Keratinocyte (primary cell): ENCODE data around the gene SLFN14. TPM values are rescaled to one million over a fixed set of nuclear protein-coding genes. Genes with fewer than 3 reads are reported as not detected.
A peak's percentile ranks its signal among the peaks of the same experiment; 100 is the strongest.
"Not testable (repeated sequence)": the region's sequence is repeated elsewhere in the genome, so short reads cannot be mapped to it uniquely, and the experiment has no call there.

Experiments
- DNase-seq: peaks from one replicate; pipeline ENCODE4 v3.0.0-alpha.2; 2011; ENCODE audit warnings: low read depth, missing footprints, low spot score
- FAIRE-seq: peaks from 2 replicates; lab custom pipeline; 2011; peaks lifted over from hg19 to GRCh38; lab: Jason Lieb, UNC
- H2AFZ ChIP-seq: 2 replicates; pipeline ENCODE4 v1.6.0; 2012; ENCODE audit warnings: low read length, control low read depth, inconsistent platforms; ENCODE audit not compliant: control insufficient read depth
- H3K27ac ChIP-seq: 2 replicates; pipeline ENCODE4 v1.5.1; 2011; ENCODE audit warnings: low read length; ENCODE audit not compliant: control insufficient read depth, insufficient read depth
- H3K27me3 ChIP-seq: 3 replicates; pipeline ENCODE4 v1.6.0; 2011; ENCODE audit warnings: low read length; ENCODE audit not compliant: control insufficient read depth, insufficient read depth; ENCODE audit errors: extremely low read depth
- H3K36me3 ChIP-seq, 2 experiments: 2 replicates in 1 of 2; 3 replicates in 1 of 2; pipeline ENCODE4 v1.5.1; 2011; ENCODE audit warnings: low read length in 2 of 2, mild to moderate bottlenecking in 1 of 2; ENCODE audit not compliant: control insufficient read depth in 2 of 2, insufficient read depth in 2 of 2; ENCODE audit errors: extremely low read depth in 1 of 2
- H3K4me1 ChIP-seq: 3 replicates; pipeline ENCODE4 v1.5.1; 2011; ENCODE audit warnings: low read length; ENCODE audit not compliant: control insufficient read depth, insufficient read depth; ENCODE audit errors: extremely low read depth
- H3K4me2 ChIP-seq: 3 replicates; pipeline ENCODE4 v1.6.0; 2011; ENCODE audit warnings: low read depth, low read length; ENCODE audit not compliant: control insufficient read depth, insufficient read depth; ENCODE audit errors: extremely low read depth
- H3K4me3 ChIP-seq, 3 experiments: fragments of 200-600 bp in 1 of 3; sonication (generic) in 1 of 3; 2 replicates in 2 of 3; 3 replicates in 1 of 3; pipeline ENCODE4 v1.5.1; 2011 to 2016; ENCODE audit warnings: low read length in 3 of 3, mild to moderate bottlenecking in 3 of 3, control low read depth in 2 of 3, inconsistent platforms in 1 of 3, low read depth in 1 of 3, mixed read lengths in 1 of 3, mixed run types in 1 of 3, moderate library complexity in 1 of 3; ENCODE audit not compliant: control insufficient read depth in 2 of 3, insufficient read depth in 2 of 3; ENCODE audit errors: extremely low read depth in 1 of 3
- H3K79me2 ChIP-seq: 2 replicates; pipeline ENCODE4 v1.6.0; 2012; ENCODE audit warnings: low read length; ENCODE audit not compliant: control insufficient read depth, insufficient read depth
- H3K9ac ChIP-seq: 3 replicates; pipeline ENCODE4 v1.6.0; 2011; ENCODE audit warnings: low read length; ENCODE audit not compliant: control insufficient read depth, insufficient read depth; ENCODE audit errors: extremely low read depth
- H3K9me1 ChIP-seq: 3 replicates; pipeline ENCODE4 v1.6.0; 2011; ENCODE audit warnings: low read length; ENCODE audit not compliant: control insufficient read depth, insufficient read depth; ENCODE audit errors: extremely low read depth
- H3K9me3 ChIP-seq: 2 replicates; pipeline ENCODE4 v1.5.1; 2012; ENCODE audit warnings: low read depth, low read length; ENCODE audit not compliant: control insufficient read depth
- H4K20me1 ChIP-seq: 3 replicates; pipeline ENCODE4 v1.6.0; 2011; ENCODE audit warnings: low read length; ENCODE audit not compliant: control insufficient read depth, insufficient read depth; ENCODE audit errors: extremely low read depth
- EZH2 ChIP-seq: IDR thresholded peaks from one replicate; pipeline ENCODE4 v1.6.1; 2012; ENCODE audit warnings: inconsistent platforms, mild to moderate bottlenecking, low read length, moderate library complexity
- dilution Hi-C: fragments of 300-500 bp; cut with MboI; formaldehyde crosslinking; loops from one replicate; pipeline ENCODE4 v1.7.0; 2020; ENCODE audit warnings: low sequenced_read_pairs; ENCODE audit not compliant: extremely low pct_ligation_motif_present
- polyA plus RNA-seq, 5 experiments: library from polyadenylated mRNA; depleted of rRNA in 3 of 5; stranded (reverse) in 3 of 5; stranded (forward) in 1 of 5; unstranded in 1 of 5; fragments of >200 nt; gene quantifications; 1 replicate in 1 of 5; 2 replicates in 3 of 5; 3 replicates in 1 of 5; pipeline versions ENCODE4 v1.2.1 to v1.2.3, GENCODE V29; 2011 to 2012; ENCODE audit warnings: missing spikeins in 2 of 5, low read depth in 1 of 5, low replicate concordance in 1 of 5
- TF ChIP-seq, protein P1 (sequence below), 3 experiments: IDR thresholded peaks in 1 of 3; conservative IDR thresholded peaks in 1 of 3; optimal IDR thresholded peaks in 1 of 3; 2 replicates in 2 of 3; 3 replicates in 1 of 3; pipeline versions ENCODE3 to v1.5.1; 2011; ENCODE audit warnings: low read length in 3 of 3, mild to moderate bottlenecking in 3 of 3, moderate library complexity in 2 of 3, control low read depth in 1 of 3, inconsistent platforms in 1 of 3; ENCODE audit not compliant: insufficient read depth in 2 of 3; ENCODE audit errors: extremely low read depth in 1 of 3

The SLFN14 gene
- polyA plus RNA-seq, 1 donor (not counting 4 experiments of a cell fraction or from before 2014, with no cell fraction given) = not detected

DNA sequence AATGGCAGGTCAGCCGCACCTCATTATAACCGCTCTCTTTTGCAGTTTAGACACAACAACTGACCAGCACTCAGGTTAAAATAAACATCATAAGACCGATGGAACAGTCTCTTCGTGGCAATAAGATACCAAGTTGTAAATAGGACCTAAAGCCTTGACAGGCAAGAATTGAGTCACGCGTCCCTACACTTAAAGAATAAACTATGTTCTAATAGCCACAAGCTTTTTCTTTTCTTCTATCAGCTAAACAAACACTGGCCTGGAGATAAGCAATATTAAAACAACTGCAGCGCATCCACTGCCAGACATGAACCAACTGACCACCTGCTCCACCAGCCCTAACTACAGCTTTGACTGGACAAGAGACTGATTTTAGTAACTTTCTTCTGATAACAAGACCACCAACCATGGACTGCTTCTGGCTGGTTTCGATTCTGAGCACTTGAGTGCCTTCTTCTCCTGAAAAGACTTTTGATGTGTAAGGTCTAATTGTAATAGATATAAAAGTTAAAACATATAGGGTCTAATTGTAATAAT, 40.6 kb downstream of the SLFN14 start:
- no peaks in the 10 kb centered on the region for H3K9me1 ChIP-seq
- H3K4me3 ChIP-seq = no peak overlapping the region
- TF ChIP-seq, protein P1, sequence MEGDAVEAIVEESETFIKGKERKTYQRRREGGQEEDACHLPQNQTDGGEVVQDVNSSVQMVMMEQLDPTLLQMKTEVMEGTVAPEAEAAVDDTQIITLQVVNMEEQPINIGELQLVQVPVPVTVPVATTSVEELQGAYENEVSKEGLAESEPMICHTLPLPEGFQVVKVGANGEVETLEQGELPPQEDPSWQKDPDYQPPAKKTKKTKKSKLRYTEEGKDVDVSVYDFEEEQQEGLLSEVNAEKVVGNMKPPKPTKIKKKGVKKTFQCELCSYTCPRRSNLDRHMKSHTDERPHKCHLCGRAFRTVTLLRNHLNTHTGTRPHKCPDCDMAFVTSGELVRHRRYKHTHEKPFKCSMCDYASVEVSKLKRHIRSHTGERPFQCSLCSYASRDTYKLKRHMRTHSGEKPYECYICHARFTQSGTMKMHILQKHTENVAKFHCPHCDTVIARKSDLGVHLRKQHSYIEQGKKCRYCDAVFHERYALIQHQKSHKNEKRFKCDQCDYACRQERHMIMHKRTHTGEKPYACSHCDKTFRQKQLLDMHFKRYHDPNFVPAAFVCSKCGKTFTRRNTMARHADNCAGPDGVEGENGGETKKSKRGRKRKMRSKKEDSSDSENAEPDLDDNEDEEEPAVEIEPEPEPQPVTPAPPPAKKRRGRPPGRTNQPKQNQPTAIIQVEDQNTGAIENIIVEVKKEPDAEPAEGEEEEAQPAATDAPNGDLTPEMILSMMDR (optimal IDR thresholded peaks at IDR 0.05 in 1 of 3, IDR thresholded peaks at IDR 0.05 in 1 of 3, conservative IDR thresholded peaks at IDR 0.05 in 1 of 3; ENCODE audit: extremely low read depth in 1 of 3, insufficient read depth in 2 of 3, low read length in 3 of 3) = no peak
- TF ChIP-seq EZH2 = no peak
- H4K20me1 ChIP-seq = no peaks in the 10 kb centered on the region
- no peak overlapping the region for H2AFZ ChIP-seq
- no peak overlapping the region for H3K9ac ChIP-seq
- no peak overlapping the region for H3K27ac ChIP-seq
- H3K4me1 ChIP-seq = peaks cover 10% of the 10 kb centered on the region
- dilution Hi-C loops = loop anchor here (10.0 kb wide), 1 partner anchor 205 kb away; no protein-coding TSS in a partner anchor
- H3K36me3 ChIP-seq = no peaks in the 10 kb centered on the region
- FAIRE-seq (no peak), DNase-seq (no peak)
- H3K27me3 ChIP-seq = peaks cover 11% of the 10 kb centered on the region
- H3K9me3 ChIP-seq = no peaks in the 10 kb centered on the region
- no peaks in the 10 kb centered on the region for H3K79me2 ChIP-seq
- peak overlapping the region; percentile 13 for H3K4me2 ChIP-seq

DNA sequence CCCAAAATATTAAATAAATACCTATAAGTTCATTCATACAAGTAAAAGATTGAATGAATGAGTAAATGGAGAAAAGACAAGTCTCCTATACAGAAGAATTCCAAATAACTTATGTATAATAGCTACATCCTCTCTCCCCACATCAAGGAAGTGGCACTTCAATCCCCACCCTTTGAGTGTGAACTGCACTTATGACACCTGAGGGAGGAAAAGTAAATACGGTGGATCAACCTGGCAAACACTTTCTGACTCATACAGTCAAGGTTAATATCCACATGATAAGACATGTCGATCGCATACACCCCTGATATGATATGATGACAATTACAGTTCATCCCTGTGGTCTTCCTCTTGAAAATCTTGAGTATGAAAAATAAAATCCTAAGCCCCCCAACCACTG, 41.2 kb downstream of the SLFN14 start:
- H3K27me3 ChIP-seq = peaks cover 15% of the 10 kb centered on the region
- FAIRE-seq = no peak

DNA sequence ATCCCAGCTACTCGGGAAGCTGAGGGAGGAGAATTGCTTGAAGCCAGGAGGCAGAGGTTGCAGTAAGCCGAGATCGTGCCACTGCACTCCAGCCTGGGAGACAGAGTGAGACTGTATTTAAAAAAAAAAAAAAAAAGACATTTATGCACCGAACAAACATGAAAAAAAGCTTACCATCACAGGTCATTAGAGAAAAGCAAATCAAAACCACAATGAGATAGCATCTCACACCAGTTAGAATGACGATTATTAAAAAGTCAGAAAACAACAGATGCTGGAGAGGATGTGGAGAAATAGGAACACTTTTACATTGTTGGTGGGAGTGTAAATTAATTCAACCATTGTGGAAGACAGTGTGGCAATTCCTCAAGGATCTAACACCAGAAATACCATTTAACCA, 42.2 kb downstream of the SLFN14 start:
- peaks cover 15% of the 10 kb centered on the region for H3K27me3 ChIP-seq
- H4K20me1 ChIP-seq, H3K4me2 ChIP-seq, H3K9me1 ChIP-seq, DNase-seq, H3K27ac ChIP-seq, H3K79me2 ChIP-seq, FAIRE-seq, dilution Hi-C loops, H3K36me3 ChIP-seq, H3K4me3 ChIP-seq, H2AFZ ChIP-seq, H3K9ac ChIP-seq, H3K9me3 ChIP-seq: not testable (repeated sequence)
- peaks cover 10% of the 10 kb centered on the region for H3K4me1 ChIP-seq

More for the DNA sequence above, 41.2 kb downstream of the SLFN14 start:
- Histone ChIP-seq H3K9me1 (no peaks in the 10 kb centered on the region), H3K79me2 (no peaks in the 10 kb centered on the region), H3K9ac (no peak overlapping the region), H3K4me1 (peaks cover 10% of the 10 kb centered on the region), H3K4me3 (no peak overlapping the region), H3K4me2 (peak overlapping the region; percentile 13), H4K20me1 (no peaks in the 10 kb centered on the region), H2AFZ (no peak overlapping the region), H3K9me3 (no peaks in the 10 kb centered on the region), H3K27ac (no peak overlapping the region), H3K36me3 (no peaks in the 10 kb centered on the region)
- DNase-seq = no peak
- dilution Hi-C loops = no loop called here
- TF ChIP-seq, protein P1 (optimal IDR thresholded peaks at IDR 0.05 in 1 of 3, IDR thresholded peaks at IDR 0.05 in 1 of 3, conservative IDR thresholded peaks at IDR 0.05 in 1 of 3; ENCODE audit: extremely low read depth in 1 of 3, insufficient read depth in 2 of 3, low read length in 3 of 3) = no peak
- TF ChIP-seq EZH2 = no peak
